Hepatocyte (in vitro differentiated cells): ENCODE measurements around the gene ETFB. TPM values are rescaled to one million over a fixed set of nuclear protein-coding genes. Genes with fewer than 3 reads are reported as not detected.

Experiments
- DNase-seq: peaks from one replicate; pipeline ENCODE4 v3.0.0-alpha.2; 2016; ENCODE audit warnings: low spot score
- H2AFZ ChIP-seq: fragments of 200-600 bp; sonication (generic); 2 replicates; pipeline ENCODE4 v1.6.0; 2016; ENCODE audit warnings: antibody characterized with exemption, mild to moderate bottlenecking
- H3K27ac ChIP-seq: fragments of 200-600 bp; sonication (generic); 2 replicates; pipeline ENCODE4 v1.5.1; 2016; ENCODE audit warnings: mild to moderate bottlenecking
- H3K27me3 ChIP-seq: fragments of 200-600 bp; sonication (generic); 2 replicates; pipeline ENCODE4 v1.6.1; 2016
- H3K36me3 ChIP-seq: fragments of 200-600 bp; sonication (generic); replicated peaks from 2 replicates; pipeline ENCODE4 v1.5.1; 2016; ENCODE audit warnings: low read depth; ENCODE audit not compliant: insufficient read depth
- H3K4me1 ChIP-seq: fragments of 200-600 bp; sonication (generic); 2 replicates; pipeline ENCODE4 v1.5.1; 2016; ENCODE audit warnings: mild to moderate bottlenecking, moderate library complexity; ENCODE audit not compliant: insufficient read depth
- H3K4me2 ChIP-seq: fragments of 200-600 bp; sonication (generic); 2 replicates; pipeline ENCODE4 v1.6.0; 2016
- H3K4me3 ChIP-seq: fragments of 200-600 bp; sonication (generic); 2 replicates; pipeline ENCODE4 v1.5.1; 2016; ENCODE audit warnings: mild to moderate bottlenecking
- H3K79me2 ChIP-seq: fragments of 200-600 bp; sonication (generic); 2 replicates; pipeline ENCODE4 v1.6.0; 2017; ENCODE audit warnings: mild to moderate bottlenecking
- H3K9me2 ChIP-seq: fragments of 200-600 bp; sonication (generic); replicated peaks from 2 replicates; pipeline ENCODE4 v1.6.0; 2017; ENCODE audit warnings: mild to moderate bottlenecking; ENCODE audit not compliant: insufficient read depth
- H3K9me3 ChIP-seq: fragments of 200-600 bp; sonication (generic); 2 replicates; pipeline ENCODE4 v1.5.1; 2016; ENCODE audit warnings: low read depth, mild to moderate bottlenecking
- H4K20me1 ChIP-seq: fragments of 200-600 bp; sonication (generic); 2 replicates; pipeline ENCODE4 v1.6.0; 2016; ENCODE audit warnings: mild to moderate bottlenecking; ENCODE audit not compliant: insufficient read depth, poor library complexity, severe bottlenecking
- CTCF ChIP-seq: fragments of 200-600 bp; sonication (generic); IDR thresholded peaks from 2 replicates; pipeline ENCODE4 v1.5.1; 2016; ENCODE audit warnings: antibody characterized with exemption, mild to moderate bottlenecking; ENCODE audit not compliant: poor library complexity
- EZH2 ChIP-seq: fragments of 200-600 bp; sonication (generic); IDR thresholded peaks from 2 replicates; pipeline ENCODE4 v1.6.1; 2016; ENCODE audit warnings: antibody characterized with exemption, mild to moderate bottlenecking, borderline replicate concordance
- EZH2phosphoT487 ChIP-seq: fragments of 200-600 bp; sonication (generic); IDR thresholded peaks from one replicate; pipeline ENCODE4 v1.6.1; 2018; ENCODE audit warnings: antibody characterized with exemption, mild to moderate bottlenecking, low read depth, moderate library complexity; ENCODE audit not compliant: unreplicated experiment, severe bottlenecking
- WGBS: methylation state at CpG from one replicate; pipeline ENCODE4 v1.1.6; 2016; ENCODE audit warnings: low lambda C conversion rate; ENCODE audit errors: missing lambda C conversion rate; 5-methylcytosine and 5-hydroxymethylcytosine counted together
- polyA plus RNA-seq: library from polyadenylated mRNA; unstranded; fragments of >200 nt; fragmentation: Nextera tagmentation; extraction: Ambion mirVana; gene quantifications from 2 replicates; pipeline ENCODE4 v1.2.1, GENCODE V29; 2016
- total RNA-seq: library from RNA; depleted of rRNA; stranded (reverse); fragments of >200 nt; gene quantifications from 2 replicates; pipeline ENCODE4 v1.2.3, GENCODE V29; 2014

Gene ETFB
- total and polyA plus RNA-seq, 2 experiments from 2014 or later, result 190 to 237 TPM

GRCh38 chr19:51297406-51297805, 68.8 kb downstream of the ETFB start:
- WGBS, result 90% methylated on average over 5 of the region's 5 CpGs
- Histone ChIP-seq H4K20me1 (no peaks in the 10 kb centered on the region), H3K4me1 (no peaks in the 10 kb centered on the region), H3K9me2 (no peaks in the 10 kb centered on the region), H3K27me3 (peaks cover 5% of the 10 kb centered on the region), H3K36me3 (no peaks in the 10 kb centered on the region), H2AFZ (no peak overlapping the region), H3K79me2 (no peaks in the 10 kb centered on the region), H3K27ac (no peak overlapping the region), H3K9me3 (no peaks in the 10 kb centered on the region), H3K4me3 (no peak overlapping the region), H3K4me2 (no peak overlapping the region)
- TF ChIP-seq EZH2phosphoT487 (no peak), EZH2 (no peak), CTCF (no peak)
- DNase-seq, result no peak

GRCh38 chr19:51296336-51297093, 69.7 kb downstream of the ETFB start:
- no peak for DNase-seq
- Histone ChIP-seq H3K4me3 (no peak overlapping the region), H3K9me3 (no peaks in the 10 kb centered on the region), H4K20me1 (no peaks in the 10 kb centered on the region), H2AFZ (no peak overlapping the region), H3K79me2 (no peaks in the 10 kb centered on the region), H3K9me2 (no peaks in the 10 kb centered on the region), H3K4me2 (no peak overlapping the region), H3K27me3 (peaks cover 5% of the 10 kb centered on the region), H3K27ac (no peak overlapping the region), H3K4me1 (no peaks in the 10 kb centered on the region), H3K36me3 (no peaks in the 10 kb centered on the region)
- WGBS, result 56% methylated on average over 9 of the region's 9 CpGs
- TF ChIP-seq CTCF, result no peak
- no peak for TF ChIP-seq EZH2
- no peak for TF ChIP-seq EZH2phosphoT487

GRCh38 chr19:51295382-51296126, 70.6 kb downstream of the ETFB start:
- H3K27me3 ChIP-seq, result peaks cover 5% of the 10 kb centered on the region

More at GRCh38 chr19:51295382-51296126, 70.6 kb downstream of the ETFB start:
- 53% methylated on average over 15 of the region's 15 CpGs for WGBS
- no peak overlapping the region for H2AFZ ChIP-seq
- no peak overlapping the region for H3K27ac ChIP-seq
- H3K4me3 ChIP-seq, result no peak overlapping the region
- no peak overlapping the region for H3K4me2 ChIP-seq
- H3K36me3 ChIP-seq, result no peaks in the 10 kb centered on the region
- H3K79me2 ChIP-seq, result no peaks in the 10 kb centered on the region
- DNase-seq, result no peak
- H3K9me2 ChIP-seq, result no peaks in the 10 kb centered on the region
- H4K20me1 ChIP-seq, result no peaks in the 10 kb centered on the region
- H3K9me3 ChIP-seq, result no peaks in the 10 kb centered on the region
- H3K4me1 ChIP-seq, result no peaks in the 10 kb centered on the region
- TF ChIP-seq EZH2 (no peak), CTCF (no peak), EZH2phosphoT487 (no peak)

Other genes with a start within 250 kb of the ETFB start
- 0.20 and 0.77 TPM in 2 replicates for gene SIGLEC9, start 241.5 kb downstream of the ETFB start, total RNA-seq
- 1.4 and 1.5 TPM in 2 replicates for gene SIGLEC9, start 241.5 kb downstream of the ETFB start, polyA plus RNA-seq
- gene SIGLEC7, start 224.1 kb downstream of the ETFB start, total RNA-seq, result 0.53 and 0.84 TPM in 2 replicates
- 0.24 and 0.72 TPM in 2 replicates for gene SIGLEC7, start 224.1 kb downstream of the ETFB start, polyA plus RNA-seq
- gene CD33, start 141.3 kb downstream of the ETFB start, total RNA-seq, result 0.23 TPM in 1 of 2 replicates, not detected in the other
- 0.57 TPM in 1 of 2 replicates, not detected in the other for gene CD33, start 141.3 kb downstream of the ETFB start, polyA plus RNA-seq
- not detected in 2 replicates for gene SIGLECL1, start 115.3 kb downstream of the ETFB start, total RNA-seq
- gene SIGLECL1, start 115.3 kb downstream of the ETFB start, polyA plus RNA-seq, result not detected in 2 replicates
- 3.9 and 5.0 TPM in 2 replicates for gene IGLON5, start 54.7 kb downstream of the ETFB start, total RNA-seq
- 2.4 and 4.3 TPM in 2 replicates for gene IGLON5, start 54.7 kb downstream of the ETFB start, polyA plus RNA-seq
- gene VSIG10L, start 24.2 kb downstream of the ETFB start, total RNA-seq, result 2.5 and 3.4 TPM in 2 replicates
- 7.6 and 7.8 TPM in 2 replicates for gene VSIG10L, start 24.2 kb downstream of the ETFB start, polyA plus RNA-seq
- gene CLDND2, start 2.6 kb upstream of the ETFB start, total RNA-seq, result 1.2 TPM in 1 of 2 replicates, not detected in the other
- gene CLDND2, start 2.6 kb upstream of the ETFB start, polyA plus RNA-seq, result 6.8 and 7.2 TPM in 2 replicates
- gene NKG7, start 6.3 kb upstream of the ETFB start, total RNA-seq, result not detected in 2 replicates
- gene NKG7, start 6.3 kb upstream of the ETFB start, polyA plus RNA-seq, result 0.44 TPM in 1 of 2 replicates, not detected in the other
- gene LIM2, start 21.6 kb upstream of the ETFB start, total RNA-seq, result not detected in 2 replicates
- gene LIM2, start 21.6 kb upstream of the ETFB start, polyA plus RNA-seq, result not detected in 2 replicates
- 0.37 TPM in 1 of 2 replicates, not detected in the other for gene C19orf84, start 24.2 kb upstream of the ETFB start, total RNA-seq
- gene C19orf84, start 24.2 kb upstream of the ETFB start, polyA plus RNA-seq, result 0.16 TPM in 1 of 2 replicates, not detected in the other
- 1.0 and 1.6 TPM in 2 replicates for gene SIGLEC10, start 51.3 kb upstream of the ETFB start, total RNA-seq
- 0.84 TPM in 1 of 2 replicates, not detected in the other for gene SIGLEC10, start 51.3 kb upstream of the ETFB start, polyA plus RNA-seq
- gene SIGLEC8, start 92.1 kb upstream of the ETFB start, total RNA-seq, result 0.13 and 1.2 TPM in 2 replicates
- gene SIGLEC8, start 92.1 kb upstream of the ETFB start, polyA plus RNA-seq, result 0.28 TPM in 1 of 2 replicates, not detected in the other
- gene CEACAM18, start 112.2 kb upstream of the ETFB start, total RNA-seq, result not detected in 2 replicates
- gene CEACAM18, start 112.2 kb upstream of the ETFB start, polyA plus RNA-seq, result 0.19 TPM in 1 of 2 replicates, not detected in the other
- not detected in 2 replicates for gene SIGLEC12, start 135.4 kb upstream of the ETFB start, total RNA-seq
- gene SIGLEC12, start 135.4 kb upstream of the ETFB start, polyA plus RNA-seq, result 0.11 and 0.29 TPM in 2 replicates
- not detected in 2 replicates for gene SIGLEC6, start 165.3 kb upstream of the ETFB start, total RNA-seq
- gene SIGLEC6, start 165.3 kb upstream of the ETFB start, polyA plus RNA-seq, result not detected in 2 replicates
- gene ZNF175, start 204.9 kb upstream of the ETFB start, total RNA-seq, result 3.9 and 4.1 TPM in 2 replicates
- gene ZNF175, start 204.9 kb upstream of the ETFB start, polyA plus RNA-seq, result 0.67 and 1.1 TPM in 2 replicates